Measurements from ENCODE around the gene PADI3. TPM values are rescaled to one million over a fixed set of nuclear protein-coding genes. Genes with fewer than 3 reads are reported as not detected.

Gene PADI3
- total and polyA plus RNA-seq, 10 donors = not detected

DNA sequence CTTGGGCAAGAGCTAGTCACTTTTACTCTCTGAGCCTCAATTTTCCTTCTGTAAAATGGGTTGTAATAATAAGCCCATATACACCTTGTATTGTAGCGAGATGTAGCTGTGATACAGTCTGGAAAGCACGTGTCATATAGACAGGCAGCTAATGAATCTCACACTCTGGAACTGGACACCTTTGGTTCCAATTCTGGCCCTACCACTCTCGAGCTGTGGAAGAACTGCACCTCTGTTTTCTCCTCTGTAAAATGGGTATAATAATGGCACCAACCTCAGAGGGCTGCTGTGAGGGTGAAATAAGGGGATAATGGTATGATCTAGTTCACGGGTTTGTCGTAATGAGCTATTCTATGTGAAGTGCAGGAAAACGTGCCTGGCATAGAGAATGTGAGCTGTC lies 58.4 kb downstream of the PADI3 start:
- Histone ChIP-seq H3K4me1 (peaks cover 0 to 58% (median 0%) of the 10 kb centered on the region in 6 donors), H3K9me3 (peaks cover 0 to 8% (median 6%) of the 10 kb centered on the region in 8 donors), H3K36me3 (no peaks in the 10 kb centered on the region), H3K4me3 (no peak overlapping the region), H3K27ac (peak overlapping the region in 5 of 8 donors; percentile 70 to 91 (median 86)), H3K27me3 (replicated peaks in 1 of 7) (peaks cover 0 to 68% (median 10%) of the 10 kb centered on the region in 7 donors)
- DNase-seq = no peak
- intact Hi-C loops (cut with DNase I; ENCODE audit: low total_unique reads) = no loop called here
- no peak for TF ChIP-seq POLR2A (IDR thresholded peaks at IDR 0.05)
- no peak for TF ChIP-seq POLR2AphosphoS5 (IDR thresholded peaks at IDR 0.05)
- no peak for TF ChIP-seq CTCF (IDR thresholded peaks at IDR 0.05 in 8 of 11, conservative IDR thresholded peaks at IDR 0.05 in 3 of 11)
- 77 to 84% (median 82%) methylated on average over 6 of the region's 6 CpGs for WGBS, 5 donors

- H3K4me1 ChIP-seq = peaks cover 0 to 58% (median 0%) of the 10 kb centered on the region in 6 donors
- H3K4me3 ChIP-seq = peak within 1 kb of the TSS in 3 of 8 donors; percentile 17 to 44 (median 19)
- TF ChIP-seq POLR2AphosphoS5 (IDR thresholded peaks at IDR 0.05) (peak in 2 of 3 donors; percentile 36 to 45), POLR2A (IDR thresholded peaks at IDR 0.05) (no peak)
- peak; percentile 90 for DNase-seq
- peaks cover 0 to 71% (median 10%) of the 10 kb centered on the region in 7 donors for H3K27me3 ChIP-seq (replicated peaks in 1 of 7)
- H3K9me3 ChIP-seq = peaks cover 0 to 2% (median under 1%) of the 10 kb centered on the region in 8 donors
- peak within 1 kb of the TSS in 6 of 8 donors; percentile 70 to 91 (median 86) for H3K27ac ChIP-seq
- intact Hi-C loops (cut with DNase I; ENCODE audit: low total_unique reads) = no loop called here
- 20 to 37% (median 24%) methylated on average over 6 to 8 of the region's 8 CpGs for WGBS, 5 donors
- no peaks in the 10 kb centered on the region for H3K36me3 ChIP-seq
Observed at GRCh38 chr1:17307946-17308345, 59.0 kb downstream of the PADI3 start, which contains the start of gene PADI4. Gene PADI4 (plus strand): TSS chr1:17308197. CDS start chr1:17308223, 26 bp downstream.

- intact Hi-C loops (cut with DNase I; ENCODE audit: low total_unique reads) = no loop called here
Observed at GRCh38 chr1:17308593-17308992, 59.7 kb downstream of the PADI3 start.

GRCh38 chr1:17309426-17310067 lies 60.6 kb downstream of the PADI3 start:
- intact Hi-C loops (cut with DNase I; ENCODE audit: low total_unique reads) = no loop called here
- Histone ChIP-seq H3K36me3 (no peaks in the 10 kb centered on the region), H3K27ac (peak overlapping the region in 6 of 8 donors; percentile 44 to 91 (median 79)), H3K27me3 (replicated peaks in 1 of 7) (peaks cover 0 to 85% (median 10%) of the 10 kb centered on the region in 7 donors), H3K4me1 (peaks cover 0 to 54% (median 0%) of the 10 kb centered on the region in 6 donors), H3K4me3 (peak overlapping the region in 2 of 8 donors; percentile 3 to 21), H3K9me3 (no peaks in the 10 kb centered on the region)
- TF ChIP-seq CTCF (IDR thresholded peaks at IDR 0.05 in 8 of 11, conservative IDR thresholded peaks at IDR 0.05 in 3 of 11) = no peak
- no peak for TF ChIP-seq POLR2A (IDR thresholded peaks at IDR 0.05)
- TF ChIP-seq POLR2AphosphoS5 (IDR thresholded peaks at IDR 0.05) = no peak
- DNase-seq = peak; percentile 45
- 54 to 77% (median 61%) methylated on average over 8 of the region's 8 CpGs for WGBS, 5 donors

More at GRCh38 chr1:17308593-17308992, 59.7 kb downstream of the PADI3 start:
- H3K9me3 ChIP-seq = no peaks in the 10 kb centered on the region
- DNase-seq = peak; percentile 80
- H3K27me3 ChIP-seq (replicated peaks in 1 of 7) = peaks cover 0 to 78% (median 10%) of the 10 kb centered on the region in 7 donors
- no peaks in the 10 kb centered on the region for H3K36me3 ChIP-seq
- TF ChIP-seq POLR2AphosphoS5 (IDR thresholded peaks at IDR 0.05) (no peak), CTCF (IDR thresholded peaks at IDR 0.05 in 8 of 11, conservative IDR thresholded peaks at IDR 0.05 in 3 of 11) (no peak), POLR2A (IDR thresholded peaks at IDR 0.05) (no peak)
- H3K4me3 ChIP-seq = peak overlapping the region in 3 of 8 donors; percentile 17 to 44 (median 19)
- peaks cover 0 to 55% (median 0%) of the 10 kb centered on the region in 6 donors for H3K4me1 ChIP-seq
- WGBS, 5 donors = 36 to 59% (median 37%) methylated on average over 5 to 6 of the region's 6 CpGs
- peak overlapping the region in 6 of 8 donors; percentile 70 to 91 (median 86) for H3K27ac ChIP-seq

Measured in spleen (tissue), 11 donors.